DND-41 (cell line): ENCODE measurements around the gene FAM210B.
"Not testable (repeated sequence)": the region's sequence is repeated elsewhere in the genome, so short reads cannot be mapped to it uniquely, and the experiment has no call there.

Experiments
- ATAC-seq: fragments of 200-7000 bp; cut with Tn5 transposase; 3 replicates; pipeline ENCODE4 v1.9.1; 2021; ENCODE audit warnings: low read depth; ENCODE audit not compliant: insufficient read depth
- DNase-seq: peaks from one replicate; pipeline ENCODE4 v3.0.0-alpha.2; 2020
- H2AFZ ChIP-seq: 2 replicates; pipeline ENCODE4 v1.6.0; 2012; ENCODE audit warnings: low read depth, low read length
- H3K27ac ChIP-seq: 2 replicates; pipeline ENCODE4 v1.5.1; 2012; ENCODE audit warnings: low read length, inconsistent platforms
- H3K27me3 ChIP-seq: fragments of 200-600 bp; sonication (generic); 2 replicates; pipeline ENCODE4 v1.6.0; 2012; ENCODE audit warnings: low read length, mild to moderate bottlenecking, inconsistent platforms; ENCODE audit not compliant: insufficient read depth, poor library complexity
- H3K36me3 ChIP-seq: 2 replicates; pipeline ENCODE4 v1.5.1; 2012; ENCODE audit warnings: low read length, inconsistent platforms; ENCODE audit not compliant: insufficient read depth
- H3K4me1 ChIP-seq: 2 replicates; pipeline ENCODE4 v1.5.1; 2012; ENCODE audit warnings: mild to moderate bottlenecking, low read length; ENCODE audit not compliant: insufficient read depth
- H3K4me2 ChIP-seq: 2 replicates; pipeline ENCODE4 v1.6.0; 2012; ENCODE audit warnings: mild to moderate bottlenecking, moderate library complexity, low read length, inconsistent platforms; ENCODE audit not compliant: insufficient read depth
- H3K4me3 ChIP-seq, 2 experiments: fragments of 200-600 bp in 1 of 2; shearing (Covaris generic) in 1 of 2; 2 replicates each; pipeline ENCODE4 v1.5.1; 2012 to 2016; ENCODE audit warnings: inconsistent platforms in 2 of 2, low read length in 2 of 2, mild to moderate bottlenecking in 2 of 2, low read depth in 1 of 2, moderate library complexity in 1 of 2
- H3K79me2 ChIP-seq: 2 replicates; pipeline ENCODE4 v1.6.0; 2012; ENCODE audit warnings: low read length, inconsistent platforms; ENCODE audit not compliant: insufficient read depth
- H3K9ac ChIP-seq: 2 replicates; pipeline ENCODE4 v1.6.0; 2012; ENCODE audit warnings: low read depth, mild to moderate bottlenecking, inconsistent platforms, low read length, moderate library complexity
- H3K9me3 ChIP-seq: 2 replicates; pipeline ENCODE4 v1.5.1; 2012; ENCODE audit warnings: low read length, moderate library complexity, mild to moderate bottlenecking, inconsistent platforms; ENCODE audit not compliant: insufficient read depth, severe bottlenecking
- H4K20me1 ChIP-seq: 2 replicates; pipeline ENCODE4 v1.6.0; 2012; ENCODE audit warnings: low read length; ENCODE audit not compliant: insufficient read depth
- CTCF ChIP-seq: IDR thresholded peaks from 2 replicates; pipeline ENCODE4 v1.5.1; 2012; ENCODE audit warnings: borderline replicate concordance, low read length, moderate library complexity, mild to moderate bottlenecking; ENCODE audit not compliant: poor library complexity, severe bottlenecking; ENCODE audit errors: extremely low read depth
- EZH2 ChIP-seq: IDR thresholded peaks from 3 replicates; pipeline ENCODE4 v1.6.1; 2012; ENCODE audit warnings: borderline replicate concordance, low read depth, mild to moderate bottlenecking, moderate library complexity, low read length, inconsistent platforms; ENCODE audit not compliant: severe bottlenecking

FAM210B gene

GRCh38 chr20:56328861-56329260 lies 29.9 kb upstream of the FAM210B start:
- no peaks in the 10 kb centered on the region for H3K79me2 ChIP-seq
- DNase-seq (peak; percentile 62), ATAC-seq (peak; percentile 63; the same call in 2 of the 3 replicates)
- H3K27ac ChIP-seq, result no peak overlapping the region
- no peaks in the 10 kb centered on the region for H3K36me3 ChIP-seq
- no peaks in the 10 kb centered on the region for H3K9me3 ChIP-seq
- TF ChIP-seq CTCF, result no peak
- no peak overlapping the region for H3K4me2 ChIP-seq
- no peaks in the 10 kb centered on the region for H3K27me3 ChIP-seq
- H2AFZ ChIP-seq, result no peak overlapping the region
- H3K4me1 ChIP-seq, result no peaks in the 10 kb centered on the region
- H3K9ac ChIP-seq, result no peak overlapping the region
- no peaks in the 10 kb centered on the region for H4K20me1 ChIP-seq
- no peak overlapping the region for H3K4me3 ChIP-seq

GRCh38 chr20:56336709-56337108 lies 22.1 kb upstream of the FAM210B start:
- ATAC-seq, DNase-seq, H3K79me2 ChIP-seq: not testable (repeated sequence)

GRCh38 chr20:56342783-56343182 lies 16.0 kb upstream of the FAM210B start:
- H3K4me3 ChIP-seq, result no peak overlapping the region
- no peak for TF ChIP-seq EZH2
- no peak for TF ChIP-seq CTCF
- no peaks in the 10 kb centered on the region for H4K20me1 ChIP-seq
- H3K9me3 ChIP-seq, result no peaks in the 10 kb centered on the region
- no peaks in the 10 kb centered on the region for H3K36me3 ChIP-seq
- DNase-seq, result no peak
- no peak overlapping the region for H3K27ac ChIP-seq
- H3K79me2 ChIP-seq, result no peaks in the 10 kb centered on the region
- H2AFZ ChIP-seq, result no peak overlapping the region
- H3K27me3 ChIP-seq, result no peaks in the 10 kb centered on the region
- ATAC-seq, result no peak
- no peaks in the 10 kb centered on the region for H3K4me1 ChIP-seq
- H3K9ac ChIP-seq, result no peak overlapping the region
- no peak overlapping the region for H3K4me2 ChIP-seq

More at GRCh38 chr20:56336709-56337108, 22.1 kb upstream of the FAM210B start:
- H3K27ac ChIP-seq, H3K36me3 ChIP-seq, H2AFZ ChIP-seq, H4K20me1 ChIP-seq, H3K4me3 ChIP-seq, H3K4me2 ChIP-seq, H3K9me3 ChIP-seq, H3K27me3 ChIP-seq, H3K4me1 ChIP-seq, H3K9ac ChIP-seq: not testable (repeated sequence)

- Histone ChIP-seq H3K27ac (no peak overlapping the region), H3K79me2 (no peaks in the 10 kb centered on the region), H3K9ac (no peak overlapping the region), H3K4me2 (no peak overlapping the region), H3K27me3 (no peaks in the 10 kb centered on the region), H3K9me3 (no peaks in the 10 kb centered on the region), H3K36me3 (no peaks in the 10 kb centered on the region), H4K20me1 (no peaks in the 10 kb centered on the region), H2AFZ (no peak overlapping the region), H3K4me1 (no peaks in the 10 kb centered on the region), H3K4me3 (no peak overlapping the region)
- TF ChIP-seq EZH2, result no peak
- TF ChIP-seq CTCF, result peak; percentile 22
- DNase-seq, result no peak
- ATAC-seq, result no peak
These were observed 14.9 kb upstream of the FAM210B start for GRCh38 chr20:56343861-56344381.
